Transverse colon (tissue), 4 donors: Measurements from ENCODE around the gene WNT6. TPM values are rescaled to one million over a fixed set of nuclear protein-coding genes. Genes with fewer than 3 reads are reported as not detected.
A peak's percentile ranks its signal among the peaks of the same experiment; 100 is the strongest.

Experiments
- DNase-seq: peaks from one replicate; pipeline ENCODE4 v3.0.0-alpha.2; 2019
- H3K27ac ChIP-seq, 4 donors: fragments of 200-600 bp; sonication (generic); 2 replicates each; pipeline ENCODE4 v1.5.1; 2016 to 2018; ENCODE audit warnings: inconsistent platforms in 4 of 4
- H3K27me3 ChIP-seq: fragments of 200-600 bp; sonication (generic); 2 replicates; pipeline ENCODE4 v1.5.1; 2017; ENCODE audit warnings: inconsistent platforms
- H3K36me3 ChIP-seq, 4 donors: fragments of 200-600 bp; sonication (generic); 2 replicates each; pipeline ENCODE4 v1.5.1; 2017 to 2019; ENCODE audit warnings: inconsistent platforms in 4 of 4
- H3K4me1 ChIP-seq, 4 donors: fragments of 200-600 bp; sonication (generic); 2 replicates each; pipeline ENCODE4 v1.5.1; 2017 to 2020; ENCODE audit warnings: inconsistent platforms in 4 of 4
- H3K4me3 ChIP-seq, 4 donors: fragments of 200-600 bp; sonication (generic); 1 replicate in 1 of 4; 2 replicates in 3 of 4; pipeline versions ENCODE4 v1.5.1 to v1.6.1; 2017 to 2019; ENCODE audit warnings: inconsistent platforms in 4 of 4
- H3K9me3 ChIP-seq, 2 donors: fragments of 200-600 bp; sonication (generic); 2 replicates each; pipeline ENCODE4 v1.5.1; 2017 to 2019; ENCODE audit warnings: inconsistent platforms in 2 of 2
- CTCF ChIP-seq, 5 experiments: fragments of 200-600 bp in 3 of 5; fragments of 450-650 bp in 2 of 5; sonication (generic) in 3 of 5; IDR thresholded peaks; 1 replicate in 2 of 5; 2 replicates in 3 of 5; pipeline ENCODE4 v1.5.1; 2016 to 2017; ENCODE audit warnings: antibody characterized with exemption in 5 of 5, inconsistent platforms in 3 of 5, mild to moderate bottlenecking in 2 of 5, moderate library complexity in 1 of 5
- EP300 ChIP-seq: sonication (generic); formaldehyde crosslinking; IDR thresholded peaks from one replicate; pipeline ENCODE4 v1.6.1; 2017; ENCODE audit warnings: antibody characterized with exemption, low read depth
- POLR2A ChIP-seq: fragments of 450-650 bp; IDR thresholded peaks from one replicate; pipeline ENCODE4 v1.6.1; 2016; ENCODE audit warnings: antibody characterized with exemption, mild to moderate bottlenecking, moderate library complexity
- POLR2AphosphoS5 ChIP-seq, 3 donors: sonication (generic); formaldehyde crosslinking; IDR thresholded peaks; one replicate each; pipeline ENCODE4 v1.6.1; 2016; ENCODE audit warnings: antibody characterized with exemption in 3 of 3
- WGBS, 2 donors: methylation state at CpG; one replicate each; pipeline ENCODE4 v1.1.5; 2018; ENCODE audit warnings: low coverage in 1 of 2; 5-methylcytosine and 5-hydroxymethylcytosine counted together
- in situ Hi-C, 4 donors: fragments of 200-750 bp; cut with MboI; loops; one replicate each; pipeline versions ENCODE4 v1.15.0 to v1.15.1; 2017; ENCODE audit warnings: low sequenced_read_pairs in 3 of 4, low pct_ligation_motif_present in 1 of 4, low pct_unique_long_range_greater_than_20kb in 1 of 4
- intact Hi-C: fragments of 100-400 bp; cut with DNase I; formaldehyde crosslinking; loops from one replicate; pipeline ENCODE4 v1.15.1; 2023; ENCODE audit warnings: low total_unique reads
- total RNA-seq, 4 donors: library from RNA; depleted of rRNA; stranded (reverse); fragments of >200 nt; gene quantifications; one replicate each; pipeline ENCODE4 v1.1.0, GENCODE V29; 2016

The WNT6 gene
- total RNA-seq, 4 donors from 2014 or later, result 0.82 to 164 (median 1.7) TPM; not detected in 1

GRCh38 chr2:218885981-218886947, 26.7 kb downstream of the WNT6 start:
- Histone ChIP-seq H3K4me3 (no peak overlapping the region), H3K36me3 (no peaks in the 10 kb centered on the region), H3K27ac (peak overlapping the region in 2 of 4 donors; percentile 7 to 66), H3K4me1 (peaks cover 0 to 13% (median 11%) of the 10 kb centered on the region in 4 donors), H3K27me3 (peaks cover 41% of the 10 kb centered on the region), H3K9me3 (no peaks in the 10 kb centered on the region)
- no peak for TF ChIP-seq EP300
- peak in 1 of 3 donors; percentile 9 for TF ChIP-seq POLR2AphosphoS5 (IDR thresholded peaks at IDR 0.05)
- TF ChIP-seq POLR2A, result no peak
- TF ChIP-seq CTCF (IDR thresholded peaks at IDR 0.05), result no peak
- in situ Hi-C loops (no loop called here), intact Hi-C loops (no loop called here)
- DNase-seq, result peak; percentile 74
- 57% methylated on average over 11 of the region's 12 CpGs; no CpG with 5 or more reads in 1 of the 2 donors for WGBS, 2 donors

- Histone ChIP-seq H3K4me1 (peaks cover 0 to 13% (median 11%) of the 10 kb centered on the region in 4 donors), H3K4me3 (no peak overlapping the region), H3K27me3 (peaks cover 41% of the 10 kb centered on the region), H3K9me3 (no peaks in the 10 kb centered on the region), H3K36me3 (no peaks in the 10 kb centered on the region), H3K27ac (peak overlapping the region in 2 of 4 donors; percentile 7 to 66)
- no peak for TF ChIP-seq POLR2A
- no peak for TF ChIP-seq POLR2AphosphoS5 (IDR thresholded peaks at IDR 0.05)
- TF ChIP-seq EP300, result no peak
- TF ChIP-seq CTCF (IDR thresholded peaks at IDR 0.05), result no peak
- intact Hi-C loops (no loop called here), in situ Hi-C loops (no loop called here)
- DNase-seq, result no peak
- 90% methylated on average over 3 of the region's 3 CpGs; no CpG with 5 or more reads in 1 of the 2 donors for WGBS, 2 donors
Measured at GRCh38 chr2:218887079-218887478, 27.5 kb downstream of the WNT6 start.

- H3K36me3 ChIP-seq, result no peaks in the 10 kb centered on the region
- H3K4me3 ChIP-seq, result no peak overlapping the region
- in situ Hi-C loops, result no loop called here
- no peak overlapping the region for H3K27ac ChIP-seq
- no peak for DNase-seq
- no peaks in the 10 kb centered on the region for H3K9me3 ChIP-seq
- 94% methylated on average over 3 of the region's 5 CpGs; no CpG with 5 or more reads in 1 of the 2 donors for WGBS, 2 donors
- intact Hi-C loops, result no loop called here
- peaks cover 4 to 19% (median 14%) of the 10 kb centered on the region in 4 donors for H3K4me1 ChIP-seq
- peaks cover 37% of the 10 kb centered on the region for H3K27me3 ChIP-seq
- TF ChIP-seq EP300 (no peak), CTCF (IDR thresholded peaks at IDR 0.05) (no peak), POLR2AphosphoS5 (IDR thresholded peaks at IDR 0.05) (no peak), POLR2A (no peak)
Measured at GRCh38 chr2:218888341-218888740, 28.7 kb downstream of the WNT6 start.

- H3K27me3 ChIP-seq, result peaks cover 37% of the 10 kb centered on the region
- H3K36me3 ChIP-seq, result no peaks in the 10 kb centered on the region
- no peak overlapping the region for H3K27ac ChIP-seq
- no peak for DNase-seq
- H3K4me1 ChIP-seq, result peaks cover 4 to 16% (median 9%) of the 10 kb centered on the region in 4 donors
- H3K4me3 ChIP-seq, result no peak overlapping the region
- no peaks in the 10 kb centered on the region for H3K9me3 ChIP-seq
- intact Hi-C loops (no loop called here), in situ Hi-C loops (no loop called here)
- TF ChIP-seq POLR2A (no peak), CTCF (IDR thresholded peaks at IDR 0.05) (no peak), EP300 (no peak), POLR2AphosphoS5 (IDR thresholded peaks at IDR 0.05) (no peak)
- WGBS, 2 donors, result 95% methylated on average over 21 of the region's 23 CpGs; no CpG with 5 or more reads in 1 of the 2 donors
Measured at GRCh38 chr2:218889937-218890336, 30.3 kb downstream of the WNT6 start.
